ENCODE results near the gene CAV3.
A peak's percentile ranks its signal among the peaks of the same experiment; 100 is the strongest.

Gene CAV3

GRCh38 chr3:8762607-8763377 is 29.2 kb downstream of the CAV3 start:
- no peak for DNase-seq

GRCh38 chr3:8764528-8764927 is 30.9 kb downstream of the CAV3 start:
- no peak for DNase-seq

GRCh38 chr3:8765528-8765927 is 31.9 kb downstream of the CAV3 start:
- DNase-seq: no peak

GRCh38 chr3:8766148-8766547 is 32.5 kb downstream of the CAV3 start:
- DNase-seq: no peak

- no peak for DNase-seq
Observed at GRCh38 chr3:8767256-8767666, 33.7 kb downstream of the CAV3 start.

- peak; percentile 32 for DNase-seq
Observed at GRCh38 chr3:8767667-8768363, 34.2 kb downstream of the CAV3 start.

GRCh38 chr3:8768364-8769087 is 34.9 kb downstream of the CAV3 start:
- DNase-seq: no peak

GRCh38 chr3:8769088-8769822 is 35.7 kb downstream of the CAV3 start, which contains the start of gene OXTR:
OXTR (minus strand) TSS chr3:8769613; CDS start chr3:8768187, 1,426 bp downstream.
- DNase-seq: peak; percentile 66

GRCh38 chr3:8773941-8774542 is 40.4 kb downstream of the CAV3 start:
- no peak for DNase-seq

GRCh38 chr3:8775181-8775580 is 41.6 kb downstream of the CAV3 start:
- no peak for DNase-seq

GRCh38 chr3:8775602-8776001 is 42.0 kb downstream of the CAV3 start:
- no peak for DNase-seq

- no peak for DNase-seq
Observed at GRCh38 chr3:8776406-8776805, 42.8 kb downstream of the CAV3 start.

GRCh38 chr3:8777201-8777977 is 43.8 kb downstream of the CAV3 start:
- DNase-seq: no peak

GRCh38 chr3:8777978-8778267 is 44.3 kb downstream of the CAV3 start:
- DNase-seq: no peak

- DNase-seq: no peak
Observed at GRCh38 chr3:8778475-8778874, 44.9 kb downstream of the CAV3 start.

- DNase-seq: no peak
Observed at GRCh38 chr3:8780279-8780678, 46.7 kb downstream of the CAV3 start.

GRCh38 chr3:8784676-8785435 is 51.3 kb downstream of the CAV3 start:
- no peak for DNase-seq

- DNase-seq: no peak
Observed at GRCh38 chr3:8790529-8790928, 56.9 kb downstream of the CAV3 start.

GRCh38 chr3:8793242-8793641 is 59.6 kb downstream of the CAV3 start:
- DNase-seq: no peak

GRCh38 chr3:8794247-8794646 is 60.6 kb downstream of the CAV3 start:
- DNase-seq: no peak

Data from activated CD4-positive, alpha-beta T cell treated with anti-CD3 and anti-CD28 coated beads, Interleukin-10, Interleukin-2, amounts not matched to agents 100 ng/mL and 50 ng/mL, durations not matched to agents 16 hours and 8 hours (primary cell).